SU-DHL-6 (cell line): Measurements from ENCODE around the gene ARFGAP3.

Source experiments
- EZH2phosphoT487 ChIP-seq: fragments of 200-600 bp; sonication (generic), shearing (Covaris generic); conservative IDR thresholded peaks from 2 replicates; pipeline ENCODE4 v1.6.1; 2018; ENCODE audit warnings: mild to moderate bottlenecking, antibody characterized with exemption, low read length, moderate library complexity, mixed read lengths
- TF ChIP-seq, protein P1 (sequence below): fragments of 200-600 bp; sonication (generic); IDR thresholded peaks from one replicate; pipeline ENCODE4 v1.5.1; 2017; ENCODE audit warnings: antibody characterized with exemption, mild to moderate bottlenecking, low read length, moderate library complexity; ENCODE audit not compliant: insufficient read depth, poor library complexity, severe bottlenecking

DNA sequence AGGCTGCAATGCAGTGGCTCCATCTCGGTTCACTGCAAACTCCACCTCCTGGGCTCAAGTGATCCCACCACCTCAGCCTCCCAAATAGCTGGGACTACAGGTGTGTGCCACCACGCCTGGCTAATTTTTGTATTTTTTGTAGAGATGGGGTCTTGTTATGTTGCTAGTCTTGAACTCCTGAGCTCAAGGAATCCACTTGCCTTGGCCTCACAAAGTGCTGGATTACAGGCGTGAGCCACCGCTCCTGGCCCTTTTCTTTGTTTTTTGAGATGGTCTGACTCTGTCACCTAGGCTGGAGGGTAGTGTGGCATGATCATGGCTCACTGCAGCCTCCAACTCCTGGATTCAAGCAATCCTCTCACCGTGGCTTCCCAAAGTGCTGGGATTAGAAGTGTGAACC is 21.0 kb downstream of the ARFGAP3 start:
- TF ChIP-seq, protein P1, sequence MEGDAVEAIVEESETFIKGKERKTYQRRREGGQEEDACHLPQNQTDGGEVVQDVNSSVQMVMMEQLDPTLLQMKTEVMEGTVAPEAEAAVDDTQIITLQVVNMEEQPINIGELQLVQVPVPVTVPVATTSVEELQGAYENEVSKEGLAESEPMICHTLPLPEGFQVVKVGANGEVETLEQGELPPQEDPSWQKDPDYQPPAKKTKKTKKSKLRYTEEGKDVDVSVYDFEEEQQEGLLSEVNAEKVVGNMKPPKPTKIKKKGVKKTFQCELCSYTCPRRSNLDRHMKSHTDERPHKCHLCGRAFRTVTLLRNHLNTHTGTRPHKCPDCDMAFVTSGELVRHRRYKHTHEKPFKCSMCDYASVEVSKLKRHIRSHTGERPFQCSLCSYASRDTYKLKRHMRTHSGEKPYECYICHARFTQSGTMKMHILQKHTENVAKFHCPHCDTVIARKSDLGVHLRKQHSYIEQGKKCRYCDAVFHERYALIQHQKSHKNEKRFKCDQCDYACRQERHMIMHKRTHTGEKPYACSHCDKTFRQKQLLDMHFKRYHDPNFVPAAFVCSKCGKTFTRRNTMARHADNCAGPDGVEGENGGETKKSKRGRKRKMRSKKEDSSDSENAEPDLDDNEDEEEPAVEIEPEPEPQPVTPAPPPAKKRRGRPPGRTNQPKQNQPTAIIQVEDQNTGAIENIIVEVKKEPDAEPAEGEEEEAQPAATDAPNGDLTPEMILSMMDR = no peak
- no peak for TF ChIP-seq EZH2phosphoT487
